ENCODE data around the gene CYP26A1. TPM values are rescaled to one million over a fixed set of nuclear protein-coding genes. Genes with fewer than 3 reads are reported as not detected.

Gene CYP26A1
- total RNA-seq = under 1 TPM in 1 of 2 donors, not detected in 1; 0.33 TPM

GRCh38 chr10:93073539-93074146 lies at the start of gene CYP26A1:
Gene CYP26A1 (plus strand): TSS chr10:93073893. CDS start chr10:93073935, 42 bp downstream.

GRCh38 chr10:93059975-93060886 lies 13.5 kb upstream of the CYP26A1 start, which contains the start of gene CYP26C1:
Gene CYP26C1 (plus strand): TSS chr10:93060798. CDS start chr10:93061264, 466 bp downstream.

Other genes starting within 250 kb of the CYP26A1 start
- gene EXOC6, start 225.4 kb upstream of the CYP26A1 start, total RNA-seq = 1 to 10 TPM; 9.6 to 9.7 TPM
- under 1 TPM; under 0.01 TPM for gene CYP26C1, start 13.1 kb upstream of the CYP26A1 start, total RNA-seq